Brain microvascular endothelial cell (primary cell): ENCODE data around the gene MATN1.

Source experiments
- DNase-seq: peaks from one replicate; pipeline ENCODE4 v3.0.0-alpha.2; 2020
- H3K27ac ChIP-seq: fragments of 250-450 bp; sonication (Bioruptor Pico); 2 replicates; pipeline ENCODE4 v1.5.1; 2020; ENCODE audit warnings: mild to moderate bottlenecking, moderate library complexity
- H3K27me3 ChIP-seq: fragments of 250-450 bp; sonication (Bioruptor Pico); replicated peaks from 2 replicates; pipeline ENCODE4 v1.5.1; 2020; ENCODE audit warnings: mild to moderate bottlenecking
- H3K36me3 ChIP-seq: fragments of 250-450 bp; sonication (Bioruptor Pico); replicated peaks from 2 replicates; pipeline ENCODE4 v1.5.1; 2020; ENCODE audit warnings: mild to moderate bottlenecking
- H3K4me3 ChIP-seq: 2 replicates; pipeline ENCODE4 v1.5.1; 2011; ENCODE audit warnings: low read depth, mild to moderate bottlenecking, control low read depth, low read length, moderate library complexity
- in situ Hi-C: cut with HindIII; loops from 2 replicates; pipeline ENCODE4 v1.10.0; 2017; ENCODE audit warnings: low sequenced_read_pairs, low pct_ligation_motif_present
- TF ChIP-seq, protein P1 (sequence below): IDR thresholded peaks from 2 replicates; pipeline ENCODE4 v1.5.1; 2011; ENCODE audit warnings: low read depth, mild to moderate bottlenecking, moderate library complexity, low read length, control low read depth, inconsistent platforms; ENCODE audit errors: missing control alignments

MATN1 gene

DNA sequence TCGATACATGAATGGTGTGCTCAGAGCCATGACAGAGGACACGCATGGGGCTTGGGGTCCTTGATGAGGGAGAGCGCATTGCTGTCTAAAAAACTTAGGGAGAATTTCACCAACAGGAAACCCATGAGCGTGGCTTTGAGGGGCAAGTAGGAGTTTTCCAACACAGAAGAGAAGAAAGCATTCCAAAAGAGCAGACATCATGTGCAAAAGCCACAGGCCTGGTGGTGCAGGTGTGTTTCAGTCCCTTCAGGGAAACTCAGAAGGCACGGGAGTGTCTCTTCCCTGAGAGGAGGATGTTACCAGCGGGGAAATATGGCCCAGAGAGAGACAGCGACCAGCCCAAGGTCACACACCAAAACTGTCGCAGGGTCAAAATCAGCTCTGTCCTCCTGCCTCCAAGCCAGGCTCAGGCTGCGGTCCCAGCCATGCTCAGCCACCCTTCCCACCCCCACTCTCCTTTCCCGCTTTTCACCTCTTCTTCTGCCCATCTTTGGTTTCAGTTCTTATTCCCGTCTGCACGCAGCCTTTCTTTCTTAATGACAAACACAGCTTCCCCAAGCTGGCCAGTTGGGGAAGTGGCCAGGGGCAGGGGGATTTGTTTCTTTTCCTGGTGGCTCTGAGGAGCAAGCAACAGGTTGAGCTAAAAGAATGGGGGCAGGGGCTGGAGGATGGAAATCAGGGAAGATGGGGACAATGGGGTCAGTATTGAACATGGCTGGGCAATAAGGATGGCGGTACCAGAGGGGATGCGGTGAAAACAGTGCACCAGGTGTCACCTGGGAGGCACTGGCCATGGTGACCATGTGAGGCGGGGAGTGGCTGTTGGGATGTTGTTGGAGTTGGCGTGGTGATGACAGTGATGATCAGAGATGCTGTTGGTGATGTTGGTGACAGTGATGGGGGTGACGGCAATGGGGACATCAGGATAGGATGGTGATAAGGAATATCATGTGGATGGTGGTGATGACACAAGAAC lies 23.9 kb upstream of the MATN1 start:
- TF ChIP-seq, protein P1, sequence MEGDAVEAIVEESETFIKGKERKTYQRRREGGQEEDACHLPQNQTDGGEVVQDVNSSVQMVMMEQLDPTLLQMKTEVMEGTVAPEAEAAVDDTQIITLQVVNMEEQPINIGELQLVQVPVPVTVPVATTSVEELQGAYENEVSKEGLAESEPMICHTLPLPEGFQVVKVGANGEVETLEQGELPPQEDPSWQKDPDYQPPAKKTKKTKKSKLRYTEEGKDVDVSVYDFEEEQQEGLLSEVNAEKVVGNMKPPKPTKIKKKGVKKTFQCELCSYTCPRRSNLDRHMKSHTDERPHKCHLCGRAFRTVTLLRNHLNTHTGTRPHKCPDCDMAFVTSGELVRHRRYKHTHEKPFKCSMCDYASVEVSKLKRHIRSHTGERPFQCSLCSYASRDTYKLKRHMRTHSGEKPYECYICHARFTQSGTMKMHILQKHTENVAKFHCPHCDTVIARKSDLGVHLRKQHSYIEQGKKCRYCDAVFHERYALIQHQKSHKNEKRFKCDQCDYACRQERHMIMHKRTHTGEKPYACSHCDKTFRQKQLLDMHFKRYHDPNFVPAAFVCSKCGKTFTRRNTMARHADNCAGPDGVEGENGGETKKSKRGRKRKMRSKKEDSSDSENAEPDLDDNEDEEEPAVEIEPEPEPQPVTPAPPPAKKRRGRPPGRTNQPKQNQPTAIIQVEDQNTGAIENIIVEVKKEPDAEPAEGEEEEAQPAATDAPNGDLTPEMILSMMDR: no peak
- DNase-seq: no peak
- in situ Hi-C loops: no loop called here
- H3K4me3 ChIP-seq: no peak overlapping the region
- H3K27ac ChIP-seq: no peak overlapping the region
- H3K27me3 ChIP-seq: peaks cover 12% of the 10 kb centered on the region
- H3K36me3 ChIP-seq: no peaks in the 10 kb centered on the region

DNA sequence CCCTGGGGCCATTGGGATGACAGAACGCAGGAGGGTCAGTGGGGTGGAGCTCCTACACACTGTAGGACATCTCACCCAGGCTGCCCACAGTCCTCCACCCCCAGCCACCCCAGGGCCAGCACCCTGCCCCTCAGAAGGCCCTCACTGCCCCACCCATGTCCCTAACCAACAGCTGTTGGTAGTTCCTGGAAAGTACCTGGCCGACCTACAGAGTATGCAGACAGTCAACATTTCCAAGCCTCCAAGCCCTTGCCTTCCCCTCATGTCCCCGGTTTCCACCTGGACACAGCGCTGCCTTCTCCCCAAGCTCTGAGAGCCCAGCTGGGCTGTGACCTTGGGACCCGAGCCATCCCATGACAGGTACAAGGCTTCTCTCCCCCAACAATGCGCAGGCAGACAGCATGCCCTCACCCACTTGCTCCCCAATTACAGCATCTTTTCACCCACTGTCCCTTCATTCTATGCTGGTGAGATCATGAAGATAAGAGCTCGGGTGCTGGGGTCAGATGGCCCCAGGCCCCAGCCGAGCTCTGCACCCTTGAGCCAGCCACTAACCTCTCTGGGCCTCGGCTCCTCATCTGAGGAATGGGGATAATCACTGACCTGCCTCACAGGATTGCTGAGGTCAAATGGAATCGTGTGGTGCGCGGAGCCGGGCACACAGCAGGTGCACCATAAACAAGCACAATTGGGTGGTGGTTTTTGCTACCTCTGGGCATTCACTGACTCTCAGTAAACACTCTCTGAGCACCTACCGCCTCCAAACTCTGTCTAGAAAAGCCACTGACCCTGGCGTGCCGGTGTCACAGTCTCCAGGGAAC lies 23.0 kb upstream of the MATN1 start:
- in situ Hi-C loops: no loop called here
- no peak for DNase-seq
- Histone ChIP-seq H3K27me3 (peaks cover 9% of the 10 kb centered on the region), H3K4me3 (no peak overlapping the region), H3K27ac (no peak overlapping the region), H3K36me3 (no peaks in the 10 kb centered on the region)
- TF ChIP-seq, protein P1: no peak

DNA sequence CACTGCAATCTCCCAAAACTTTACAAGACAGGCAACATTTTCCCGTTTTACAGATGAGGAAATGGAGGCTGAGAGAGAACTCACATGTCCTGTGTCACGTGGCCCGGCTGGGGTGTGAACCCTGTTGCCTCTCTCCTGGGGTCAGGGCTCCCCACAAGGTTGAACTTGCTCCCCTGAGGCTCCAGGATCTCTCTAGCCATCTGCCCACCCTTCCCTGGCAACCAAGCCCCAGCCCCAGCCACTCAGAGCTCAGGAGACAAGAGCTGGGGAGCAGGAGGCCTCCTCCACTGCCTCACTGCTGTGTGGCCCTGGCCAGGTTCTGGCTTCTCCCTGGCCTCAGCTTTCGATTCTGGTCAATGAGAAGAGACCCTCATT lies 22.4 kb upstream of the MATN1 start:
- Histone ChIP-seq H3K4me3 (no peak overlapping the region), H3K27me3 (peaks cover 9% of the 10 kb centered on the region), H3K36me3 (no peaks in the 10 kb centered on the region), H3K27ac (no peak overlapping the region)
- DNase-seq: no peak
- in situ Hi-C loops: no loop called here
- TF ChIP-seq, protein P1: no peak

DNA sequence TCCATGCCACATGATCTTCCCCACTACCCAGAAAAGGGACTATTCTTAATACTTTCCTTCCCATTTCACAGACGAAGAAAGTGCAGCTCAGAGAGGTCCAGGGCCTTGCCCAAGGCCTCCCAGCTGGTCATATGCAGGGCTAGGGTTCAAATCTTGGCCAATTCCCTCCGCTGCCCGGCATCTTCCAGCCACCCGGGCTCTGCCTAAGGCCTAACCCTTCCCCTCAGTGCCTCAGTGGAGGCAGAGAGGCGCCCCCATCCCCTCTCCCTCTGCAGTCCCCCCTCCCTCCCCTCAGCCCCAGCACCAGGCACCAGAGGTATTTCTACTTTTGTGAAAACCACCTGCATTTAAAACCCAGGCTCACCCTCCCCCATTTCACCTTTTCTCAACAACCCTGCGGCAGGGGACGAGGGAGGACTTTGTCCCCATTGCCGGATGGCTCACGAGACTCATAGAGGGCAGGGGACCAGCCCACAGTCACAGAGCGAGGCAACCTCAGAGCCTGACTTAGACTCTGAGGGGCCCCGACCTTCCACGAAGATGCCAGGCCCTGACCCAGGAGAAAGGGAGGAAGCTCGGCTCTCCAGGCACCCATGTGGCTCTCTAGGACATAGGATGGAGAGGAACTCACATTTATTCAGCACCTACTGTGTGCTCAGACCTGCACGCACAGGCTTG lies 21.9 kb upstream of the MATN1 start:
- no peaks in the 10 kb centered on the region for H3K36me3 ChIP-seq
- no peak overlapping the region for H3K27ac ChIP-seq

DNA sequence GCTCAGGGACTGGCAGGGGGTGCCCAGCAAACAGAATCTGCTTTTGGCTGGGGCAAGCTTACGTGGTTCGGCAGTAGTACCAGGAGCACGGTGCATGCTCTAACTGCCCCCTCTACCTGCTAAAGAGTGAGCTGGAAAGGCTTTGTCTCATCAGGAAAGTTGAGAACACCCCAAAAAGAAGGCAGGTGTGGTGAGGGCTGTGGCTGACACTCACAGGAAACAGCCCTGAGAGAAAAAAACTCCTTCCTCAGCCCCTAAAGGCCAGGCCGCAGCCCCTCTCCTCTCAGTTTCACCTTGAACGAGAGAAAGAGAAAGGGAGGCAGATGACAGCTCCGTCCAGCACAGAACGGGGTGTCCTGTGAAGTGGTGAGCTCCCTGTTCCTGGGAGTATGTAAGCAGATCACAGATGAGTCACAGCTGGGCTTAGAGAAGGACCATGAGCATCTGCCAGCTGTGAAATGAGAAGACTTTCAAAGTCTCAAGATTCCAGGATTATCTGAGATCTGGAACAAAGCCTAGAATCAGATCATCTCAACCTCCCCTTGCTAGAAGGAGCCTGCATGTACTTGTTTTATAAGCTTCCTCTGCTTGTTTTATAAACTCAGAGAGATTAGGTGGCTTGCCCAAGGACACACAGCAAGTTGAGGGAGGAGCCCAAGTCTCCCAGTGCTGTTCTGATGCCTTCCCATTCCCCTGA lies 20.8 kb upstream of the MATN1 start:
- in situ Hi-C loops: no loop called here
- no peak overlapping the region for H3K27ac ChIP-seq
- no peak for DNase-seq
- H3K4me3 ChIP-seq: no peak overlapping the region
- H3K27me3 ChIP-seq: peaks cover 9% of the 10 kb centered on the region
- H3K36me3 ChIP-seq: no peaks in the 10 kb centered on the region
- TF ChIP-seq, protein P1: no peak

More for the DNA sequence above, 21.9 kb upstream of the MATN1 start:
- in situ Hi-C loops: no loop called here
- DNase-seq: no peak
- TF ChIP-seq, protein P1: no peak
- Histone ChIP-seq H3K27me3 (peaks cover 9% of the 10 kb centered on the region), H3K4me3 (no peak overlapping the region)
